K562 (cell line): Measurements from ENCODE around the gene EPHB2. TPM values are rescaled to one million over a fixed set of nuclear protein-coding genes. Genes with fewer than 3 reads are reported as not detected.

Experiments used
- RCOR1 ChIP-seq, 2 experiments: IDR thresholded peaks; 2 replicates each; pipeline ENCODE4 v1.6.1; 2012; ENCODE audit warnings: low read depth in 2 of 2, low read length in 2 of 2, borderline replicate concordance in 1 of 2, improper control_type of control experiment in 1 of 2
- RFX5 ChIP-seq: IDR thresholded peaks from 2 replicates; pipeline ENCODE4 v1.6.1; 2011; ENCODE audit warnings: low read depth, mild to moderate bottlenecking, improper control_type of control experiment, low read length
- SMARCC2 ChIP-seq: fragments of 450-650 bp; IDR thresholded peaks from 2 replicates; pipeline ENCODE4 v1.6.1; 2017; ENCODE audit warnings: antibody characterized with exemption, moderate library complexity, mild to moderate bottlenecking, low read depth
- ZKSCAN8 ChIP-seq: fragments of 200-800 bp; sonication (Bioruptor generic); IDR thresholded peaks from 2 replicates; pipeline ENCODE4 v1.6.1; 2016; ENCODE audit warnings: missing genetic modification characterization, missing compliant biosample characterization
- ZNF318 ChIP-seq, 2 experiments: fragments of 450-650 bp; IDR thresholded peaks; 2 replicates each; pipeline ENCODE4 v1.6.1; 2016; ENCODE audit warnings: mild to moderate bottlenecking in 2 of 2, borderline replicate concordance in 1 of 2, low read depth in 1 of 2, moderate library complexity in 1 of 2
- polyA plus RNA-seq, 8 experiments: library from polyadenylated mRNA; depleted of rRNA in 4 of 8; stranded (reverse) in 5 of 8; unstranded in 3 of 8; fragments of >200 nt; fragmentation: Nextera tagmentation in 2 of 8; fragmentation: Illumina TruSeq in 1 of 8; extraction: Ambion mirVana in 2 of 8; extraction: Trizol in 1 of 8; gene quantifications; 2 replicates each; pipeline versions ENCODE4 v1.2.1 to v1.2.3, GENCODE V29; 2011 to 2014; ENCODE audit warnings: inconsistent platforms in 1 of 8, missing spikeins in 1 of 8
- total RNA-seq, 7 experiments: library from RNA; depleted of rRNA in 6 of 7; stranded (reverse); fragments of >200 nt in 6 of 7; fragmentation: Illumina TruSeq in 2 of 7; extraction: Trizol in 2 of 7; gene quantifications; 2 replicates each; pipeline versions ENCODE4 v1.2.1 to v1.2.3, GENCODE V29; 2011 to 2021; ENCODE audit warnings: low replicate concordance in 1 of 7
- TF ChIP-seq, protein P1 (sequence below), 2 experiments: fragments of 450-650 bp; conservative IDR thresholded peaks; 2 replicates each; pipeline ENCODE4 v1.6.1; 2017; ENCODE audit warnings: mild to moderate bottlenecking in 2 of 2, moderate library complexity in 2 of 2
- TF ChIP-seq, protein P2 (sequence below), 2 experiments: fragments of 200-800 bp in 1 of 2; sonication (Bioruptor generic) in 1 of 2; sonication (generic) in 1 of 2; formaldehyde crosslinking in 1 of 2; IDR thresholded peaks in 1 of 2; conservative IDR thresholded peaks in 1 of 2; 2 replicates each; pipeline versions ENCODE4 v1.5.0 to v1.6.1; 2016 to 2020; ENCODE audit warnings: missing compliant biosample characterization in 1 of 2, missing genetic modification characterization in 1 of 2, missing genetic modification reagents in 1 of 2

EPHB2 gene
- total and polyA plus RNA-seq, 9 of the 15 experiments (the other 6 are each of a cell fraction or from before 2014, with no cell fraction given) = not detected

DNA sequence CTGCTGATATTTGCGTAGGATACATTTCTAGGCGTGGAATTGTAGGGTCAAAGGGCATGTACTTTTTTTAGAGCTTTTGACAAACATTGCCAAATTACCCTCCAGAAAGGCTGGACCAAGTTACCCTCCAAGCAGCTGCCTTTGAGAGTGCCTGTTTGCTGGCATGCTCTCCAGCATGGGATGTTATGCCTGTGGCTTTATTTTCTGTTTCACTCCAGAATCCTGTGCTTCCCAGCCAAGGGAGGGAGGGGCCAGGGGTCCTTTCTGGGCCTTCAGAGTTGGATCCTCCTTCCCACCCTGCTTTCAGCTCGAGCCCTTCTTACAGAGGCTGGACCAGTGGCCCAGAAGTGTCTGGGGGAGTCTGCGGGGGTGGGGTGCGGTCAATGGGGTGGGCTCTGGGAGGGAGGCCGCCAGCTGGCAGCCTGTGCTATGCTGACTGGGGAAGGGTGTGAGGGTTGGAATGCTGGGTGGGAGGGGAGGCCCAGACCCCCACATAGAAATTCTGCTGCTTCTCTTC is 81.2 kb downstream of the EPHB2 start (continued):
- TF ChIP-seq ZNF318 (IDR thresholded peaks at IDR 0.05; ENCODE audit: borderline replicate concordance in 1 of 2, low read depth in 1 of 2) (no peak), ZKSCAN8 (CRISPR knock-in tag) (no peak), SMARCC2 (no peak), RFX5 (no peak), RCOR1 (IDR thresholded peaks at IDR 0.05; ENCODE audit: borderline replicate concordance in 1 of 2, low read depth in 2 of 2, low read length in 2 of 2) (no peak)
- TF ChIP-seq, protein P1, sequence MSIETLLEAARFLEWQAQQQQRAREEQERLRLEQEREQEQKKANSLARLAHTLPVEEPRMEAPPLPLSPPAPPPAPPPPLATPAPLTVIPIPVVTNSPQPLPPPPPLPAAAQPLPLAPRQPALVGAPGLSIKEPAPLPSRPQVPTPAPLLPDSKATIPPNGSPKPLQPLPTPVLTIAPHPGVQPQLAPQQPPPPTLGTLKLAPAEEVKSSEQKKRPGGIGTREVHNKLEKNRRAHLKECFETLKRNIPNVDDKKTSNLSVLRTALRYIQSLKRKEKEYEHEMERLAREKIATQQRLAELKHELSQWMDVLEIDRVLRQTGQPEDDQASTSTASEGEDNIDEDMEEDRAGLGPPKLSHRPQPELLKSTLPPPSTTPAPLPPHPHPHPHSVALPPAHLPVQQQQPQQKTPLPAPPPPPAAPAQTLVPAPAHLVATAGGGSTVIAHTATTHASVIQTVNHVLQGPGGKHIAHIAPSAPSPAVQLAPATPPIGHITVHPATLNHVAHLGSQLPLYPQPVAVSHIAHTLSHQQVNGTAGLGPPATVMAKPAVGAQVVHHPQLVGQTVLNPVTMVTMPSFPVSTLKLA (conservative IDR thresholded peaks at IDR 0.05) = no peak
- TF ChIP-seq, protein P2, sequence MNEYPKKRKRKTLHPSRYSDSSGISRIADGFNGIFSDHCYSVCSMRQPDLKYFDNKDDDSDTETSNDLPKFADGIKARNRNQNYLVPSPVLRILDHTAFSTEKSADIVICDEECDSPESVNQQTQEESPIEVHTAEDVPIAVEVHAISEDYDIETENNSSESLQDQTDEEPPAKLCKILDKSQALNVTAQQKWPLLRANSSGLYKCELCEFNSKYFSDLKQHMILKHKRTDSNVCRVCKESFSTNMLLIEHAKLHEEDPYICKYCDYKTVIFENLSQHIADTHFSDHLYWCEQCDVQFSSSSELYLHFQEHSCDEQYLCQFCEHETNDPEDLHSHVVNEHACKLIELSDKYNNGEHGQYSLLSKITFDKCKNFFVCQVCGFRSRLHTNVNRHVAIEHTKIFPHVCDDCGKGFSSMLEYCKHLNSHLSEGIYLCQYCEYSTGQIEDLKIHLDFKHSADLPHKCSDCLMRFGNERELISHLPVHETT (CRISPR knock-in tag; conservative IDR thresholded peaks at IDR 0.05 in 1 of 2, IDR thresholded peaks at IDR 0.05 in 1 of 2) = no peak
